DOHH2 (cell line): ENCODE results near the gene TCF3.

Source experiments
- H3F3A ChIP-seq: fragments of 200-600 bp; sonication (generic), shearing (Covaris generic); 2 replicates; pipeline ENCODE4 v1.6.0; 2016; ENCODE audit warnings: antibody characterized with exemption, mild to moderate bottlenecking; ENCODE audit not compliant: control insufficient read depth, insufficient read depth
- H3K27ac ChIP-seq: fragments of 200-600 bp; sonication (generic); 2 replicates; pipeline ENCODE4 v1.5.1; 2014; ENCODE audit warnings: low read depth, mild to moderate bottlenecking, low read length, moderate library complexity
- H3K27me3 ChIP-seq: fragments of 200-600 bp; sonication (generic); 2 replicates; pipeline ENCODE4 v1.6.1; 2014; ENCODE audit warnings: mild to moderate bottlenecking, low read length, mixed read lengths; ENCODE audit not compliant: control insufficient read depth
- H3K36me3 ChIP-seq: fragments of 200-600 bp; sonication (generic); 2 replicates; pipeline ENCODE4 v1.6.1; 2014; ENCODE audit warnings: mild to moderate bottlenecking, low read length, moderate library complexity, mixed read lengths; ENCODE audit not compliant: control insufficient read depth
- H3K4me1 ChIP-seq: fragments of 200-600 bp; sonication (generic); 2 replicates; pipeline ENCODE4 v1.6.1; 2014; ENCODE audit warnings: mild to moderate bottlenecking, low read length, mixed read lengths; ENCODE audit not compliant: control insufficient read depth
- H3K4me2 ChIP-seq: fragments of 200-600 bp; sonication (generic); 2 replicates; pipeline ENCODE4 v1.6.0; 2014; ENCODE audit warnings: mild to moderate bottlenecking, low read length, moderate library complexity
- H3K4me3 ChIP-seq: fragments of 200-600 bp; sonication (generic); 2 replicates; pipeline ENCODE4 v1.5.1; 2014; ENCODE audit warnings: mild to moderate bottlenecking, low read length, mixed read lengths
- H3K79me2 ChIP-seq: fragments of 200-600 bp; sonication (generic); 2 replicates; pipeline ENCODE4 v1.6.1; 2014; ENCODE audit warnings: mild to moderate bottlenecking, low read length, mixed read lengths; ENCODE audit not compliant: control insufficient read depth
- H3K9me2 ChIP-seq: fragments of 200-600 bp; sonication (generic); replicated peaks from 2 replicates; pipeline ENCODE4 v1.6.1; 2014; ENCODE audit warnings: mild to moderate bottlenecking, low read length, mixed read lengths; ENCODE audit not compliant: control insufficient read depth
- H3K9me3 ChIP-seq: fragments of 200-600 bp; sonication (generic); 2 replicates; pipeline ENCODE4 v1.6.1; 2014; ENCODE audit warnings: antibody characterized with exemption, low read length, mixed read lengths; ENCODE audit not compliant: control insufficient read depth, insufficient read depth
- H4K20me1 ChIP-seq: fragments of 200-600 bp; sonication (generic); 2 replicates; pipeline ENCODE4 v1.6.0; 2014; ENCODE audit warnings: low read depth, mild to moderate bottlenecking, antibody characterized with exemption, low read length, moderate library complexity; ENCODE audit not compliant: control insufficient read depth, insufficient read depth
- EZH2phosphoT487 ChIP-seq: fragments of 200-600 bp; sonication (generic); IDR thresholded peaks from 2 replicates; pipeline ENCODE4 v1.6.1; 2017; ENCODE audit warnings: borderline replicate concordance, mild to moderate bottlenecking, antibody characterized with exemption, low read length, moderate library complexity, mixed read lengths
- TF ChIP-seq, protein P1 (sequence below): fragments of 200-600 bp; sonication (generic); IDR thresholded peaks from one replicate; pipeline ENCODE4 v1.5.1; 2014; ENCODE audit warnings: antibody characterized with exemption, mild to moderate bottlenecking, low read depth, low read length; ENCODE audit not compliant: poor library complexity, severe bottlenecking

TCF3 gene

DNA sequence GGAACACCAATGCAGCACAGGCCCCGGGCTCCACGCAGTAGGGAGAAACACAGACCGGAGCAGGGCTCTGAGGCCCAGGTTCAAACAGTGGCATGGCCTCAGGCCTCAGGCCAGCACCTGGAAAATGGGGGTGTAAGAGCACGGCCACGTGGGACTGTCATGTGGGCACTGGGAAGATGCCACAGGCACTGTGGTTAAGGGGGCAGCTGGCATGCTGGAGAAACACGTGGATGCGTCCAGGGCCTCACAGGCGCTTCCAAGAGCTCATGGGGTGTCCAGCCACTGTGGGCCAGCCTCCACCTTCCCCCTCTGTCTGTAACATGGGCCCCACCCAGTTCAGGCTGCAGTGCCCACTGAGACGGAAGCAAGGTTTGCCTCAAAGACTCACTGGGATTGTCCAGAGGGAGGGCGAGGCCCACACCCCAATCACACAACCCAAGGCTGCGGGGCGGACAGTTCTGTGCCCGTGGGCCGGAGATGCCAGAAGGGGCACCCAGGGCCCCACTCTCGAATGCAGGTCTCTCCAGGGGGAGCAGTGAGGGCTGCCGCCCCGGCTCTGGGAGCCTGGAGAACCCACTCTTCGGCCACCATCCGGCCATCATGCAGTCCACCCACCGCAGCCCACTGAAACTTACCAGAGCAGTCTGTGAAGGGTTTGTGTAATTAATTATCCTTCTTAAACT, 53.5 kb downstream of the TCF3 start:
- no peak for TF ChIP-seq EZH2phosphoT487
- H3K4me3 ChIP-seq = no peak overlapping the region
- no peaks in the 10 kb centered on the region for H3K9me2 ChIP-seq
- H3K4me1 ChIP-seq = peaks cover 39% of the 10 kb centered on the region
- peaks cover 61% of the 10 kb centered on the region for H3K79me2 ChIP-seq
- H3K27ac ChIP-seq = no peak overlapping the region
- H3K9me3 ChIP-seq = no peaks in the 10 kb centered on the region
- H3K27me3 ChIP-seq = no peaks in the 10 kb centered on the region
- H4K20me1 ChIP-seq = 0 out of 2 replicates have a peak, but pooled peaks cover 3% of the 10 kb centered on the region
- peaks cover 61% of the 10 kb centered on the region for H3K36me3 ChIP-seq
- no peak overlapping the region for H3K4me2 ChIP-seq
- peaks cover 16% of the 10 kb centered on the region for H3F3A ChIP-seq

DNA sequence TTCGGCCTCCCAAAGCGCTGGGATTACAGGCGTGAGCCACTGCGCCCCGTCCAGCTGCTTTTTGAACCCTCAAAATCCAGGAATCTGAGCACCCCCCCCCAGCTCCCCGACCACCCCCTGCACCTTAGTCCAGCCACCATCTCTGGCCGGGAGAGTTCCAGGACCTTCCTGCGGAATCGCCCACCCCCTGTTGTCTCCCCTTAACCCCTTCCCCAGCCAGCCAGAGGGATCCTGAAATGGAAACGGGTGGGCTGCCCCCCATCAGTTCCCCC, 59.0 kb downstream of the TCF3 start:
- TF ChIP-seq, protein P1, sequence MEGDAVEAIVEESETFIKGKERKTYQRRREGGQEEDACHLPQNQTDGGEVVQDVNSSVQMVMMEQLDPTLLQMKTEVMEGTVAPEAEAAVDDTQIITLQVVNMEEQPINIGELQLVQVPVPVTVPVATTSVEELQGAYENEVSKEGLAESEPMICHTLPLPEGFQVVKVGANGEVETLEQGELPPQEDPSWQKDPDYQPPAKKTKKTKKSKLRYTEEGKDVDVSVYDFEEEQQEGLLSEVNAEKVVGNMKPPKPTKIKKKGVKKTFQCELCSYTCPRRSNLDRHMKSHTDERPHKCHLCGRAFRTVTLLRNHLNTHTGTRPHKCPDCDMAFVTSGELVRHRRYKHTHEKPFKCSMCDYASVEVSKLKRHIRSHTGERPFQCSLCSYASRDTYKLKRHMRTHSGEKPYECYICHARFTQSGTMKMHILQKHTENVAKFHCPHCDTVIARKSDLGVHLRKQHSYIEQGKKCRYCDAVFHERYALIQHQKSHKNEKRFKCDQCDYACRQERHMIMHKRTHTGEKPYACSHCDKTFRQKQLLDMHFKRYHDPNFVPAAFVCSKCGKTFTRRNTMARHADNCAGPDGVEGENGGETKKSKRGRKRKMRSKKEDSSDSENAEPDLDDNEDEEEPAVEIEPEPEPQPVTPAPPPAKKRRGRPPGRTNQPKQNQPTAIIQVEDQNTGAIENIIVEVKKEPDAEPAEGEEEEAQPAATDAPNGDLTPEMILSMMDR = no peak
- no peak for TF ChIP-seq EZH2phosphoT487
- H3K27me3 ChIP-seq = no peaks in the 10 kb centered on the region
- peak overlapping the region; percentile 80 for H3K4me2 ChIP-seq
- peaks cover 46% of the 10 kb centered on the region for H3K79me2 ChIP-seq
- peaks cover 53% of the 10 kb centered on the region for H3K36me3 ChIP-seq
- H3K9me3 ChIP-seq = no peaks in the 10 kb centered on the region
- H3K9me2 ChIP-seq = no peaks in the 10 kb centered on the region
- peak overlapping the region; percentile 74 for H3K4me3 ChIP-seq
- H3F3A ChIP-seq = peaks cover 16% of the 10 kb centered on the region
- no peak overlapping the region for H3K27ac ChIP-seq
- H4K20me1 ChIP-seq = peaks cover 5% of the 10 kb centered on the region; the same call in 1 of the 2 replicates
- H3K4me1 ChIP-seq = peaks cover 40% of the 10 kb centered on the region

DNA sequence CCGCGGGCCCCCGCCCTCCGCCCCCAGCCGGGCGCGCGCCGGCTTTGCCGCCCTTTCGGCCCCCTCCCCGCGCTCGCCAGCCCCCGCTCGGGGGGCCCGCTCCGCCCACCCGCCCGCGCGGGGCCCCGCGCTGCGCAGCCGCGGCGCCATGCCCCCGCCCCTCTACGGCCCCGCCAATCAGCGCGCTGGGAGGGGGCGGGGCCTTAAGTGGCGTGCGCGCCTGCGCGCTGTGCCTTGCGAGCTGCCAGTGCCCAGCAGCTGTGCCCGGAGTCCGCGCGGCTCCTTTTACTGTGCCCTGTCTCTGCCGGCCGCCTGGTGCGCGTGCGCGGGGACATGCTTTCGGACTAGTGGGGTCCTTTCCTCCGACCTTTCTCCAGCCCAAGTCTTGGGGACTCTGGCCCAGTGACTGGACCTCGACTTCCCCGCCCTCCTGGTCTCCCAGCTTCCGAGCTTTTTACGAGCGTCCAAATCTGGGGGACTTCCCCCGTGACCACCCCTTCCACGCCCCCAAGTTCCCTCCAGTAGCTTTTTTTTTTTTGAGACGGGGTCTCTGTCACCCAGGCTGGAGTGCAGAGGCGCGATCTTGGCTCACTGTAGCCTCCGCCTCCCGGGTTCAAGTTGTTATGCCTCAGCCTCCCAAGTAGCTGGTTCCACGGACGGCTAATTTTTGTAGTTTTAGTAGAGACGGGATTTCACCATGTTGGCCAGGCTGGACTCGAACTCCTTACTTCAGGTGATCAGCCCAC, 59.5 kb downstream of the TCF3 start, which contains the start of gene MBD3:
MBD3 (minus strand) TSS at position 111 of the 746 bp plus-strand sequence. CDS start 234 bp downstream, outside the sequence.
- Histone ChIP-seq H3K27ac (peak within 1 kb of the TSS; percentile 85), H3K79me2 (peaks cover 51% of the 10 kb centered on the region), H3F3A (peaks cover 16% of the 10 kb centered on the region), H3K9me3 (no peaks in the 10 kb centered on the region), H3K9me2 (no peaks in the 10 kb centered on the region), H3K36me3 (peaks cover 51% of the 10 kb centered on the region), H3K4me1 (peaks cover 36% of the 10 kb centered on the region), H3K4me3 (peak within 1 kb of the TSS; percentile 87), H4K20me1 (peaks cover 5% of the 10 kb centered on the region; the same call in 1 of the 2 replicates), H3K4me2 (peak within 1 kb of the TSS; percentile 88), H3K27me3 (no peaks in the 10 kb centered on the region)
- TF ChIP-seq, protein P1 = no peak
- no peak for TF ChIP-seq EZH2phosphoT487
